UCSD-AML1 (cell line): ENCODE measurements around the gene SLC26A4.
A peak's percentile ranks its signal among the peaks of the same experiment; 100 is the strongest.

Experiments used
- DNase-seq: peaks from one replicate; lab custom pipeline; 2025; ENCODE audit not compliant: unreplicated experiment; lab: John Stamatoyannopoulos, UW

Gene SLC26A4

DNA sequence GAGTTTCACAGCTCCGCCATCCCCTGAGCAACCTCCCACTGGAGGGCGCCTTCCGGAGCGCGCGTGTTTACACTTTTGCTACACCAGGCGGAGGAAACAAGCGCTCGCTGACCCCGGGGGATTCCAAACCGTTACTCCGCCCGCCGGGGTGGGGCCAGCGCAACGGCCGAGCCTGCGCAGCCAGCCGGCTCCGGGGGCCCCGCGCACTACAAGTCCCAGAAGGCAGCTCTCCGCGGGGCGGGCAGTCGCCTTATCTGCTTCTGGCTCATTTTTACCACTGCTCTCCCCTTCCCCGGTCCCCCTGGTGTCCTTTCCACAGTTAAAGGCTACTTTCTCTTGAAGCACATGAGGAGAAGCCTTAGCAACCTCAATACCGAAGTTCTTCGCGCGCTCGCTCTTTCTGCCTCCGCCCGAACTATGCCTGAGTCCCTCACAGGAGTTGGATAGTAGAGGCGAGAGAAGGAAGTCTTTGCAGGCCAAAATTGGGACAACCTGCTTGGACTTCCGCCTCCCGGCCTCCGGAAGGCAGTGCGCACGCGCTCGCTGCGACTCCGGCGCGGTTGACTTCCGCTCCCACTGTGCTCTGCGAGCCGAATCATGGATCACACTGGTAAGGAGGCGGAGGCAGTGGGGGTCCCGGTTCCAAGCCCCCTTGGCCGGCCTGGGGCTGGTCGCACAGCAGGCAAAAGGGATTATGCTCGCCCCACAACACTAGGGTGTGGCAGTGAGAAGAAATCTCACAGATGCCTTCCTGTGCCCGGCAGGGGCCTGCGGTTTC, 83.1 kb downstream of the SLC26A4 start, which contains the start of gene CBLL1:
Gene CBLL1, plus strand, starts transcription at position 576 of the 778 bp plus-strand sequence. Its CDS starts 22 bp downstream, at position 598.
- peak; percentile 92 for DNase-seq

- DNase-seq: no peak
Measured at GRCh38 chr7:107744345-107744750, 83.7 kb downstream of the SLC26A4 start.

- no peak for DNase-seq
Measured at GRCh38 chr7:107746006-107746405, 85.4 kb downstream of the SLC26A4 start.

DNA sequence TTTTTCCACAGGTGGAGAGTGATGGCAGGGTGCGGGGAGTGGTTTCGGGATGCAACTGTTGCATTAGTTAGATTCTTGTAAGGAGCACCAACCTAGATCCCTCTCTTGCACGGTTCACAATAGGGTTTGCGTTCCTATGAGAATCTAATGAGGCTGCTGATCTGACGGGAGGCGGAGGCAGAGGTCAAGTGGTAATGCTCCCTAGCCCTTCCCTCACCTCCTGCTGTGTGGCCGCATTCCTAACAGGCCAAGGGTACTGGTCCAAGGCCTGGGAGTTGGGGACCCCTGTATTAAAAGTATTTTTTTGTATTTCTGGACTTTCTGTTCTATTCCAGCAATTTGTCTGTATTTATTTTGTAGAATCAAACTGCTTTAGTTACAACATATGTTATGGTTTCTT, 90.5 kb downstream of the SLC26A4 start:
- DNase-seq: no peak

DNA sequence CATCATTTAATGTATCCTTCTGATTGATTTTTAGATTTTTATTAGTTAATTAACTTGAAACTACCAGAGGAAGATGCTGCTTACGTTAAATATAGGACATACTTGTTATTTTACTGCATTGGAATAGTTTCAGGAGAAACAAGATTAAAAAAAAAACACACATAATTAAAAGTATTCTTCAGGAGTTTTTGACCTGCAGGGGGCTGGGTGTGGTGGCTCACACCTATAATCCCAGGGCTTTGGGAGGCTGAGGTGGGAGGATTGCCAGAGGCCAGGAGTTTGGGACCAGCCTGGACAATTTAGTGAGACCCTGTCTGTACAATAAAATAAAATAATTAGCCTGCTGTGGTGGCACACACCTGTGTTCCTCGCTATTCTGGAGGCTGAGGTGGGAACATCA, 94.0 kb downstream of the SLC26A4 start:
- DNase-seq: no peak

GRCh38 chr7:107758667-107759066, 98.0 kb downstream of the SLC26A4 start:
- no peak for DNase-seq

DNA sequence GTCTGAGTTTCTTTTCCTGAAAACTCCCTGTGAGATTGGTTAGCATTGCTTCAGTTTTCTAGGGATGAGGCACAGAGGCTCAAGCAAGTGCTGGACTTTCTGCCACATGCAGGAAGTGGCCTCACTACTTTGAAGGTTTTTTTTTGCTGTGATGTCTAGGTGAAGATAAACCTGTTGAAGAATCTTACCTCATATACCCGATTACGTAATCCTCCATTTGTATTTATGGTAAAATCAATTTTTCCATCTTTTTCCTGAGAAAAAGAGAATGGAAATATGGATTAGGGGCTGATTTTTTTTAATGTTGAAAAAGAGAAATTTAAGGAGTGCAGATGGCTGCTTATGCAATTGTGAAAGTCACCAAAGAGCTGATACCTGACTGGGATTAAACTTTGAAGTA, 106.8 kb downstream of the SLC26A4 start:
- no peak for DNase-seq
